Nephron (organoid): Measurements from ENCODE around the gene UBE2F.

Experiments
- H3K27ac Mint-ChIP-seq, 3 experiments: 2 replicates each; pipeline ENCODE4 v1.8.0; 2020; ENCODE audit warnings: mixed read lengths in 3 of 3, mild to moderate bottlenecking in 2 of 3, moderate library complexity in 1 of 3
- H3K27me3 Mint-ChIP-seq: 2 replicates; pipeline ENCODE4 v1.8.0; 2021; ENCODE audit warnings: low read depth, mild to moderate bottlenecking, moderate library complexity, mixed read lengths
- H3K36me3 Mint-ChIP-seq: 2 replicates; pipeline ENCODE4 v1.8.0; 2020; ENCODE audit warnings: low read depth, mixed read lengths
- H3K4me1 Mint-ChIP-seq: 2 replicates; pipeline ENCODE4 v1.8.0; 2020; ENCODE audit warnings: mixed read lengths
- H3K4me3 Mint-ChIP-seq, 3 experiments: 2 replicates each; pipeline ENCODE4 v1.8.0; 2020; ENCODE audit warnings: mild to moderate bottlenecking in 3 of 3, mixed read lengths in 3 of 3, moderate library complexity in 2 of 3
- H3K9me3 Mint-ChIP-seq: 2 replicates; pipeline ENCODE4 v1.8.0; 2020; ENCODE audit warnings: mixed read lengths
- CTCF ChIP-seq, 3 experiments: fragments of 200-600 bp; sonication (generic); IDR thresholded peaks; one replicate each; pipeline ENCODE4 v1.5.0; 2021; ENCODE audit warnings: antibody characterized with exemption in 3 of 3; ENCODE audit not compliant: unreplicated experiment in 3 of 3

UBE2F gene

GRCh38 chr2:238020816-238021215 is 54.0 kb downstream of the UBE2F start:
- no peaks in the 10 kb centered on the region for H3K9me3 Mint-ChIP-seq
- TF ChIP-seq CTCF (IDR thresholded peaks at IDR 0.05; ENCODE audit: unreplicated experiment in 3 of 3) = no peak
- no peak overlapping the region for H3K27ac Mint-ChIP-seq
- H3K4me1 Mint-ChIP-seq = no peaks in the 10 kb centered on the region
- H3K27me3 Mint-ChIP-seq = no peaks in the 10 kb centered on the region
- H3K36me3 Mint-ChIP-seq = peaks cover 20% of the 10 kb centered on the region
- H3K4me3 Mint-ChIP-seq = no peak overlapping the region

GRCh38 chr2:238021327-238021726 is 54.5 kb downstream of the UBE2F start:
- Mint-ChIP-seq H3K9me3 (no peaks in the 10 kb centered on the region), H3K27ac (no peak overlapping the region)

GRCh38 chr2:238022594-238023157 is 55.9 kb downstream of the UBE2F start:
- H3K27me3 Mint-ChIP-seq = no peaks in the 10 kb centered on the region
- H3K27ac Mint-ChIP-seq = no peak overlapping the region
- H3K36me3 Mint-ChIP-seq = peaks cover 28% of the 10 kb centered on the region
- H3K4me1 Mint-ChIP-seq = no peaks in the 10 kb centered on the region
- H3K4me3 Mint-ChIP-seq = no peak overlapping the region
- TF ChIP-seq CTCF (IDR thresholded peaks at IDR 0.05; ENCODE audit: unreplicated experiment in 3 of 3) = no peak
- no peaks in the 10 kb centered on the region for H3K9me3 Mint-ChIP-seq

More at GRCh38 chr2:238021327-238021726, 54.5 kb downstream of the UBE2F start:
- H3K4me3 Mint-ChIP-seq = no peak overlapping the region
- H3K36me3 Mint-ChIP-seq = peaks cover 20% of the 10 kb centered on the region
- no peaks in the 10 kb centered on the region for H3K27me3 Mint-ChIP-seq
- H3K4me1 Mint-ChIP-seq = no peaks in the 10 kb centered on the region
- TF ChIP-seq CTCF (IDR thresholded peaks at IDR 0.05; ENCODE audit: unreplicated experiment in 3 of 3) = no peak

GRCh38 chr2:238023608-238024007 is 56.8 kb downstream of the UBE2F start:
- no peak overlapping the region for H3K27ac Mint-ChIP-seq
- no peaks in the 10 kb centered on the region for H3K9me3 Mint-ChIP-seq
- no peak overlapping the region for H3K4me3 Mint-ChIP-seq
- no peaks in the 10 kb centered on the region for H3K4me1 Mint-ChIP-seq
- H3K27me3 Mint-ChIP-seq = no peaks in the 10 kb centered on the region
- peaks cover 28% of the 10 kb centered on the region for H3K36me3 Mint-ChIP-seq
- TF ChIP-seq CTCF (IDR thresholded peaks at IDR 0.05; ENCODE audit: unreplicated experiment in 3 of 3) = no peak

GRCh38 chr2:238024986-238025385 is 58.2 kb downstream of the UBE2F start:
- H3K4me3 Mint-ChIP-seq = no peak overlapping the region
- peaks cover 29% of the 10 kb centered on the region for H3K36me3 Mint-ChIP-seq
- no peaks in the 10 kb centered on the region for H3K4me1 Mint-ChIP-seq
- no peaks in the 10 kb centered on the region for H3K9me3 Mint-ChIP-seq
- H3K27me3 Mint-ChIP-seq = no peaks in the 10 kb centered on the region
- no peak for TF ChIP-seq CTCF (IDR thresholded peaks at IDR 0.05; ENCODE audit: unreplicated experiment in 3 of 3)
- H3K27ac Mint-ChIP-seq = no peak overlapping the region

- H3K4me1 Mint-ChIP-seq = no peaks in the 10 kb centered on the region
- no peak for TF ChIP-seq CTCF (IDR thresholded peaks at IDR 0.05; ENCODE audit: unreplicated experiment in 3 of 3)
- H3K9me3 Mint-ChIP-seq = no peaks in the 10 kb centered on the region
- H3K4me3 Mint-ChIP-seq = no peak overlapping the region
- H3K27me3 Mint-ChIP-seq = no peaks in the 10 kb centered on the region
- no peak overlapping the region for H3K27ac Mint-ChIP-seq
- peaks cover 33% of the 10 kb centered on the region for H3K36me3 Mint-ChIP-seq
Measured at GRCh38 chr2:238025741-238026360, 59.0 kb downstream of the UBE2F start.
